ENCODE results near the gene SGPP2. TPM values are rescaled to one million over a fixed set of nuclear protein-coding genes. Genes with fewer than 3 reads are reported as not detected.

The SGPP2 gene
- total and polyA plus RNA-seq, 4 experiments from 2014 or later = 2.1 to 9.9 (median 5.5) TPM

DNA sequence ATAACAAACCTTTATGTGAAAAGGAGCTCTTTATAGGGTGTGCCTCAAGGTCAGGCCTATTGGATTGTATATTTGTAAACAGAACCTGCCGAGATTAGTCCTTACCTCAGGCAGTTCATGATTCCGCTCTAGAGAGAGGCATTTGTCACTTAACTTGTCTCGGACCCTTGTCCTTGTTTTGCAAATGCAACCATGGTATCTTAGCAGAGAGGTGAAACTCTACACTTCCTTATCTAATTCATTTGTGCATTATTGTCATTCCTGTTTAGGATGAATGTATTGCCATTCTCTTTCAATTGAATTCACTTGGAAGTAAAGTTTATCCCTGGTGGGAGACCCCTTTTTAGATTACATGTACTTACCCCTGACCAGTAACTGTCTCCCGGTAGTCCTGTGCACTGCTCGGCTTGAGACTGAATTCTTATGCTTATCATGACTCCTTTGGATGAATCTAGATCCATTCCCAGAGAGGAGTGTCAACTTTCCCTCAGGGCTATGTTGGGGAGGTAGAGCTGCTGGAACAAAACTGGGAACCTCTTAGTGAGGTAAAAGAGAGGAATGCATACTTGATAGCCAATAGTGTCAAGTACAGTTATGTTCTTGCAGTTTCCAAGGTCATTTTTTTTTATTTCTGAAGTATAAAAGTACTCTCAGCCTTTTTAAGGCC lies 46.6 kb downstream of the SGPP2 start:
- Histone ChIP-seq H3K27me3 (ENCODE audit: insufficient read depth, low read length) (no peaks in the 10 kb centered on the region), H3K4me1 (ENCODE audit: insufficient read depth, low read length) (no peaks in the 10 kb centered on the region), H3K4me3 (ENCODE audit: low read length in 2 of 2) (no peak overlapping the region), H3K27ac (ENCODE audit: low read depth, low read length) (no peak overlapping the region), H3K36me3 (ENCODE audit: insufficient read depth, low read length) (no peaks in the 10 kb centered on the region), H3K9me3 (ENCODE audit: control insufficient read depth in 1 of 2, low read length in 2 of 2) (no peaks in the 10 kb centered on the region)
- peaks cover 0 to 5% (median 0%) of the 10 kb centered on the region in 4 donors for H3K4me1 Mint-ChIP-seq
- ChIA-PET CTCF (ENCODE audit: partially characterized antibody) (no interaction called here), POLR2A (ENCODE audit: partially characterized antibody) (no interaction called here)
- no peaks in the 10 kb centered on the region for H3K27me3 Mint-ChIP-seq
- H3K27ac Mint-ChIP-seq = no peak overlapping the region
- no peak for DNase-seq
- H3K4me3 Mint-ChIP-seq = no peak overlapping the region
- H3K9me3 Mint-ChIP-seq = peaks cover 0 to 2% (median 0%) of the 10 kb centered on the region in 8 donors
- H3K36me3 Mint-ChIP-seq = peaks cover 3 to 4% of the 10 kb centered on the region in 2 donors
- intact Hi-C loops (cut with micrococcal nuclease) = no loop called here

DNA sequence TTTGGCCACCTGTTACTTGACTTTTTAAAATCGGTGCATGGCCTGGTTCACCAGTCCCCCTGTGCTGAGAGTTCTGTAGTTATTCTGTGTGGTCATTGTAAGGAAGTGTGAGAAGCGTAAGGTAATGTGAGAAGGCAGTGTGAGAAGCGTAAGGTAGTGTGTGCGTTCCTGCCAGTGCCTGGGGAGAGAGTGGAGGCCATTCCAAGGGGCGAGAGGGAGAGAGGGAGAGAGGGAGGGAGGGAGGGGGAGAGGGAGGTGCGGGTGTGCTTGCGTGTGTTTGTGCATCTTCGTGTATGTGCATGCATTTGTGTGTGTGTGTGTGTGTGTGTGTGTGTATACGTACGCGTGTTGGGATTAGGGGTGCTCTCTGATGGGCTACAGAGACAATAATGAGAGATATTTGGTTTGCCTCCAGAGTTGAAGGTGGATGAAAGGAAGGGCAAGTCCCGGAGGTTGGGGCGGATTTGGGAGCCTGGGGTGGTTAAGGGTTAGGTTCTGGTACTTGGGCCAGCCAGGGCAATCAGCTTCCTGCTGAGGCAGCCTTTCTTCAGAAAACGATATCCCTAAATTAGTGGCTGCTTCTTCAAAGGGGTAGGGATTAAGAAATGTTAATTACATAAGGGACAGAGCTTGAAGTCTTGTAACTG lies 53.7 kb downstream of the SGPP2 start:
- H3K27me3 ChIP-seq (ENCODE audit: insufficient read depth, low read length) = no peaks in the 10 kb centered on the region
- CTCF ChIA-PET (ENCODE audit: partially characterized antibody) = no interaction called here
- no peak overlapping the region for H3K27ac ChIP-seq (ENCODE audit: low read depth, low read length)
- POLR2A ChIA-PET (ENCODE audit: partially characterized antibody) = no interaction called here
- H3K27ac Mint-ChIP-seq = peak overlapping the region in 1 of 7 donors; percentile 77
- H3K4me3 ChIP-seq (ENCODE audit: low read length in 2 of 2) = no peak overlapping the region
- H3K9me3 Mint-ChIP-seq = no peaks in the 10 kb centered on the region
- peaks cover 0 to 11% of the 10 kb centered on the region in 2 donors for H3K36me3 Mint-ChIP-seq
- H3K4me1 ChIP-seq (ENCODE audit: insufficient read depth, low read length) = no peaks in the 10 kb centered on the region
- H3K9me3 ChIP-seq (ENCODE audit: control insufficient read depth in 1 of 2, low read length in 2 of 2) = no peaks in the 10 kb centered on the region
- intact Hi-C loops (cut with micrococcal nuclease) = no loop called here
- peaks cover 0 to 4% (median under 1%) of the 10 kb centered on the region in 4 donors for H3K4me1 Mint-ChIP-seq
- no peak for DNase-seq
- no peaks in the 10 kb centered on the region for H3K27me3 Mint-ChIP-seq
- no peaks in the 10 kb centered on the region for H3K36me3 ChIP-seq (ENCODE audit: insufficient read depth, low read length)
- no peak overlapping the region for H3K4me3 Mint-ChIP-seq

DNA sequence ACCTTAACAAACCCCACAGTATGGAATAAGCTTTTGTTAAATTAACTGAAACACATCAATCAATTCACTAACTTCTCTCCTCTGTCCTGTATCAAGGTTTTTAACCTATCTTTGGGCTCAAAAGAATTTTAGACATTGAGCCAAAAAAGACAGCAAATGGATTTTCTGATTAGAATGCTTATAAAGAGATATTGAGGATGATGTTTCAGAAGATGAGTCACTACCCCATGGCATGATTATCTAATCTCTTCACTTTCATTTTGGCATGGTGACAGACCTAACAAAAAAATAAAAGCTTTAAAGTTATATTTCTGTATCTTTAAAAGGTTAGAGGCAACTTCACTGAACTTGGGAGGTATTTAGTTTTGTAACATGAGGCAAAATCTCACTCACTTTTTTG lies 55.5 kb downstream of the SGPP2 start:
- DNase-seq = no peak
- no peaks in the 10 kb centered on the region for H3K4me1 ChIP-seq (ENCODE audit: insufficient read depth, low read length)
- no peak overlapping the region for H3K27ac Mint-ChIP-seq
- H3K9me3 Mint-ChIP-seq = no peaks in the 10 kb centered on the region
- ChIA-PET CTCF (ENCODE audit: partially characterized antibody) (no interaction called here), POLR2A (ENCODE audit: partially characterized antibody) (no interaction called here)
- intact Hi-C loops (cut with micrococcal nuclease) = no loop called here
- no peak overlapping the region for H3K27ac ChIP-seq (ENCODE audit: low read depth, low read length)
- peaks cover 0 to 4% (median under 1%) of the 10 kb centered on the region in 4 donors for H3K4me1 Mint-ChIP-seq
- no peak overlapping the region for H3K4me3 Mint-ChIP-seq
- no peaks in the 10 kb centered on the region for H3K27me3 Mint-ChIP-seq
- H3K27me3 ChIP-seq (ENCODE audit: insufficient read depth, low read length) = no peaks in the 10 kb centered on the region
- no peak overlapping the region for H3K4me3 ChIP-seq (ENCODE audit: low read length in 2 of 2)
- no peaks in the 10 kb centered on the region for H3K36me3 ChIP-seq (ENCODE audit: insufficient read depth, low read length)
- peaks cover 0 to 11% of the 10 kb centered on the region in 2 donors for H3K36me3 Mint-ChIP-seq
- no peaks in the 10 kb centered on the region for H3K9me3 ChIP-seq (ENCODE audit: control insufficient read depth in 1 of 2, low read length in 2 of 2)

DNA sequence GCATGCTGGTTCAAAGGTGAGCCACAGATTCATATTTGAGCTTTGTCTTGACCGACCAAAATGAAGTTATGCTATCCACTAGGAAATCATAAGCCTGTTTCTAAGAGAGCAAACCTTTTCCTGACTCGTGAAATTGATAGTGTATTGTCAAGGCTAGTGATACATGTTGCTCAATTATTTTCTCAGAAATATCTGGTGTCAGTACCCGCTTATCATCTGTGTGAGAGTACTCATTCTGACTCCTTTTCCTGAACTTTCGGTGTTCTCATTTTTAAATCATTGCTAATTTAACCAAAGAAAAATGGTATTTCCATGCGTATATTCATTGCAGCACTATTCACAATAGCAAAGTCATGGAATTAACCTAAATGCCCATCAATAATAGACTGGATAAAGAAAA lies 56.2 kb downstream of the SGPP2 start:
- H3K4me1 Mint-ChIP-seq = peaks cover 0 to 4% (median under 1%) of the 10 kb centered on the region in 4 donors
- Histone ChIP-seq H3K4me3 (ENCODE audit: low read length in 2 of 2) (no peak overlapping the region), H3K4me1 (ENCODE audit: insufficient read depth, low read length) (no peaks in the 10 kb centered on the region), H3K27ac (ENCODE audit: low read depth, low read length) (no peak overlapping the region), H3K36me3 (ENCODE audit: insufficient read depth, low read length) (no peaks in the 10 kb centered on the region), H3K9me3 (ENCODE audit: control insufficient read depth in 1 of 2, low read length in 2 of 2) (no peaks in the 10 kb centered on the region), H3K27me3 (ENCODE audit: insufficient read depth, low read length) (no peaks in the 10 kb centered on the region)
- DNase-seq = no peak
- H3K27me3 Mint-ChIP-seq = no peaks in the 10 kb centered on the region
- H3K4me3 Mint-ChIP-seq = no peak overlapping the region
- CTCF ChIA-PET (ENCODE audit: partially characterized antibody) = no interaction called here
- intact Hi-C loops (cut with micrococcal nuclease) = no loop called here
- H3K27ac Mint-ChIP-seq = no peak overlapping the region
- H3K36me3 Mint-ChIP-seq = peaks cover 0 to 10% of the 10 kb centered on the region in 2 donors
- no peaks in the 10 kb centered on the region for H3K9me3 Mint-ChIP-seq
- POLR2A ChIA-PET (ENCODE audit: partially characterized antibody) = no interaction called here

DNA sequence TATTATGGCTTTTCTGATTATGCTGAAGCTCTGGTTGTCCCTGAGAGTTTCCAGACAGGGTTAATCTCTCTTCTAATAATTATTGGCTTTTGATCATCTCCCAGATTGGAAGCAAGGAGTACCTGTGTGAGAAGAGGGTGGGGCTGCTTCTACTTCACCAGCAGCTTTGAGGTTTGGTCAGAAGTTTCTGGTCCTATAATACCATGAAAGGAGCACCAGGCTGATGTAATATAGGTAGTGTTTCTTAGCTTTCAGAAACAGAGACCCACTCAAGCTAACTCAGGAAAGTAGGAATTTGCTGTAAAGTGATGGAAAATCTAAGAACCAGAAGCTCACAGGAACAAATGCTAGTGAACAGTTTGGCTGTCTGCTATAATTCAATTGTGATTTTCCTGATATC lies 57.6 kb downstream of the SGPP2 start:
- CTCF ChIA-PET (ENCODE audit: partially characterized antibody) = no interaction called here
- no peaks in the 10 kb centered on the region for H3K9me3 Mint-ChIP-seq
- POLR2A ChIA-PET (ENCODE audit: partially characterized antibody) = no interaction called here
- intact Hi-C loops (cut with micrococcal nuclease) = no loop called here
- DNase-seq = no peak
- H3K4me3 ChIP-seq (ENCODE audit: low read length in 2 of 2) = no peak overlapping the region
- H3K27me3 Mint-ChIP-seq = no peaks in the 10 kb centered on the region
- peaks cover 0 to 4% of the 10 kb centered on the region in 2 donors for H3K36me3 Mint-ChIP-seq
- no peak overlapping the region for H3K27ac ChIP-seq (ENCODE audit: low read depth, low read length)
- H3K4me1 Mint-ChIP-seq = peaks cover 0 to 4% (median under 1%) of the 10 kb centered on the region in 4 donors
- H3K4me3 Mint-ChIP-seq = no peak overlapping the region
- H3K4me1 ChIP-seq (ENCODE audit: insufficient read depth, low read length) = no peaks in the 10 kb centered on the region
- no peaks in the 10 kb centered on the region for H3K27me3 ChIP-seq (ENCODE audit: insufficient read depth, low read length)
- no peaks in the 10 kb centered on the region for H3K9me3 ChIP-seq (ENCODE audit: control insufficient read depth in 1 of 2, low read length in 2 of 2)
- H3K36me3 ChIP-seq (ENCODE audit: insufficient read depth, low read length) = no peaks in the 10 kb centered on the region
- H3K27ac Mint-ChIP-seq = no peak overlapping the region

DNA sequence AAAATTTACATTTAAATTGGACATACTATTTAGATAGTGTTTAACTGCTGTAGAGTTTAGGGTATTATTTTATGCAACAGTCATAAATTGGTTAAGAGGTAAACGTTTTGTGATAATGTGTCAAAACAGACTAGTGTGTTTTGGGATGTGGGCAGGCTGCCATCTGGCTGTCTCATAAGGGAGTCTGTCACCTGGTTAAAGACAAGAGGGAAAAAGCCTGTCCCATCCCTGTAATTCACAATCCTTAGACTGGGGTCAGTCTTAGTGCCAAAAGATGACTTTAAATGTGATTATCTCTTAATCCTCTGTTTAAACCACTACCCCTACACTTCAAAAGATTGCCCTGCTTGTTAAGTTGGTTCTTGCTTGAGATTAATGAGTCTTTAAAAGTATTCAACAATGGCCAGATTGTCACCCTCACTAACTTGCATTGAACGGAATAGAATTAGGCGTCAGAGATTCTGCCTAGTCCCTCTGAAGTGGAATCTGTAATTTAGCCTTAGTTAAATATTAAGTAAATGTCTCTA lies 59.2 kb downstream of the SGPP2 start:
- H3K4me1 ChIP-seq (ENCODE audit: insufficient read depth, low read length) = no peaks in the 10 kb centered on the region
- Mint-ChIP-seq H3K9me3 (no peaks in the 10 kb centered on the region), H3K36me3 (peaks cover 0 to 4% of the 10 kb centered on the region in 2 donors), H3K27me3 (no peaks in the 10 kb centered on the region), H3K4me1 (peaks cover 0 to 3% (median under 1%) of the 10 kb centered on the region in 4 donors), H3K27ac (no peak overlapping the region), H3K4me3 (no peak overlapping the region)
- no peak overlapping the region for H3K27ac ChIP-seq (ENCODE audit: low read depth, low read length)
- ChIA-PET POLR2A (ENCODE audit: partially characterized antibody) (no interaction called here), CTCF (ENCODE audit: partially characterized antibody) (interaction anchor here (2.0 kb wide), 1 partner anchor 166 kb away, joined by 8 read pairs; no protein-coding TSS in a partner anchor)
- H3K9me3 ChIP-seq (ENCODE audit: control insufficient read depth in 1 of 2, low read length in 2 of 2) = no peaks in the 10 kb centered on the region
- H3K4me3 ChIP-seq (ENCODE audit: low read length in 2 of 2) = no peak overlapping the region
- intact Hi-C loops (cut with micrococcal nuclease) = loop anchor here (1.0 kb wide), 1 partner anchor 165 kb away; no protein-coding TSS in a partner anchor
- no peaks in the 10 kb centered on the region for H3K36me3 ChIP-seq (ENCODE audit: insufficient read depth, low read length)
- no peak for DNase-seq
- no peaks in the 10 kb centered on the region for H3K27me3 ChIP-seq (ENCODE audit: insufficient read depth, low read length)

DNA sequence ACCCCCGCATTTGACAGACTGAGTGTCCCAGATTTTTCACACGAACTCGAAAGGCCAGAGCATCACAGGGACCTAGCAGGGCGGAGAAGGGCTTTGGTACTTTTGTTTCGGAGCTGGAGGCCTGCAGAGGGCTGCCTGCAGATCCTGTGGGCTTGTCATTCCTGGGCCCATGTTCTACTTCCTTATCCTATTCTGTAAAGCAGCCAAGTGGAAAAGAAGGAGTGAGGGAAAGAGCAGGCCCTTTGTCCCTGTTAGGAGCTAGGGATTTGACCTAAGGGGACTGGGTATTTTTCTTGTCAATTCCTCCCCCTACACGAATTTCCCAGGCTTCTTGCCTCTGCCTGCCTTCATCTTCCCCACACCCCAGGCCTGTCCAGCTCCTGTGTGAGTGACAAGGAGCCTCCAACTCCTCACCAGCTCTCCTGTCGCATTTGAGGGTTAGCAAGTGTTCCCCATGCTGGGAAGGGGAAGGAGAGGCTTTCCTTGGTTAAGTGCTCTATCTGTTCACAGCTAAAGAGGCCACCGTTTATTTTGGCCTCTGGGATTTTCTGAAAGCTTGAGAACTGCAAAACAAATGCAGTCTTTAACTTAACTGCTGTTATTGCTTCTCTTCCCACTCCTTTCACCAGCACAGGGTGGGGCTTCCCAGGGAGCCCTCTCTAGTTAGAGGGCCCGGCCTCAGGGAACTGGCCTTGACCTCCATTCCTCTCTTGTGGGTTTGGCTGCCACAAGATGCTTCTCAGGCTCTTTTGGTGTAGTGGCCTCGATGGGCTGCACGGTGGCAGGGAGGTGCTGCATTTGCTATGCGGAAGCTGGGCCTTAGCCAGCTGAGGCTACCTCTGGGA lies 61.2 kb downstream of the SGPP2 start:
- H3K4me3 Mint-ChIP-seq = no peak overlapping the region
- Histone ChIP-seq H3K27ac (ENCODE audit: low read depth, low read length) (no peak overlapping the region), H3K4me3 (ENCODE audit: low read length in 2 of 2) (no peak overlapping the region), H3K9me3 (ENCODE audit: control insufficient read depth in 1 of 2, low read length in 2 of 2) (no peaks in the 10 kb centered on the region), H3K4me1 (ENCODE audit: insufficient read depth, low read length) (no peaks in the 10 kb centered on the region), H3K27me3 (ENCODE audit: insufficient read depth, low read length) (no peaks in the 10 kb centered on the region), H3K36me3 (ENCODE audit: insufficient read depth, low read length) (no peaks in the 10 kb centered on the region)
- H3K4me1 Mint-ChIP-seq = peaks cover 0 to 2% (median 0%) of the 10 kb centered on the region in 4 donors
- no peaks in the 10 kb centered on the region for H3K9me3 Mint-ChIP-seq
- CTCF ChIA-PET (ENCODE audit: partially characterized antibody) = no interaction called here
- H3K27ac Mint-ChIP-seq = no peak overlapping the region
- H3K36me3 Mint-ChIP-seq = no peaks in the 10 kb centered on the region
- no peak for DNase-seq
- intact Hi-C loops (cut with micrococcal nuclease) = no loop called here
- POLR2A ChIA-PET (ENCODE audit: partially characterized antibody) = no interaction called here
- H3K27me3 Mint-ChIP-seq = no peaks in the 10 kb centered on the region

Data from CD4-positive, alpha-beta memory T cell (primary cell).